Stimulated activated CD8-positive, alpha-beta memory T cell treated with anti-CD3 and anti-CD28 coated beads, Interleukin-2, amount 100 ng/mL, for 1 hour (primary cell): ENCODE data around the gene COMMD4.
"Not testable (repeated sequence)": the region's sequence is repeated elsewhere in the genome, so short reads cannot be mapped to it uniquely, and the experiment has no call there.

Source experiments
- DNase-seq, 2 donors: peaks; one replicate each; pipeline ENCODE4 v3.0.0-alpha.2; 2020; ENCODE audit warnings: low read depth in 2 of 2

COMMD4 gene

DNA sequence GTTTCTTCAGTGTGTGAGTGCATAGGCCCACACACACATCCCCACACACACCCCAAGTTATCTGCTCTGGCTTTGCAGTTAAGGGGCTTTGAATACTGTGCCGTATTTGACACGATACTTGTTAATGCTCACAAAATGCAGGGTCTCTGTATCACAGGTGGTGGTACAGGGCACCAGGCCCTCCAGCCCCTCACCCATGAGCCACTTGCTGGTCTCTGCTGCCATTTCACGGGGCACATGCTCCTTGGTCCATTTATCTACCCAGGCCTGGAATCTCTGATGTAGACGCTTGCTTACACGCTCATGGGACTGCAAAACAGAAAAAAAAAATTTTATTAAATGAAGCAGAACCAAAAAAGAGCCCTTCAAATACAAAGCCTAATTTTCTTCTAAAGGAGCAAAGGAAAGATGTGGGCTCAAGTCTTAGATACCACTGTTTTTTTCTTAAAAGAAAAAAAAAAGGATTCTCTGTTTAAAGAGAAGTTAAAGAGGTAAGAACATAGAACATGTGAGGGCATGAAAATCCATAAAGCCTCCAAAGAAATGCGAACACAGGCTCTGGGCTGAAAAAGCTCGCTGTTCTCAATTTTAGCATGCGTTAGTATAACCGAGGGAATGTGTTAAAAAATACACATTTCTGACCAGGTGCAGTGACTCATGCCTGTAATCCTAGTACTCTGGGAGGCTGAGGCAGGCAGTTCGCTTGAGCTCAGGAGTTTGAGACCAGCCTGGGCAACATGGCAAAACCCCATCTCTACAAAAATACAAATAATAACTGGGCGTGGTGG lies 36.2 kb downstream of the COMMD4 start:
- DNase-seq, result no peak

DNA sequence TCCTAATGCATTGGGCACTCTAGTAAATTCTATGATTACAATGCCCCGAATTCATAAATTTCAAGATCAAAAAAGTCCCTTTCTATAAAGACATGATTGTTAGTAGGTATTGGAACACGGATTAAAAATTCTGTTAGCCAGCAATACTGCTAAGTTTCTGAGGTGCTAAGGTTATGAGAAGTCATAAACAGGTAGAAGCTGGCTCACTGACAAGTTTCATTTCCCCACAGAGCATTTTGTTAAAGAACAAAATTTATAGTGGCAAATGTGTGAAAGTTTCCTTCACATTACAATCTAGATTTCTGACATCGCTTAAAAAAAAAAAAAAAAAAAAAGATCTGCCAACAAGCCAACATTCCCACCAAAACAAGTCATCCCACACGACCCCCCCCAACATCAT lies 44.9 kb downstream of the COMMD4 start:
- DNase-seq, result no peak

DNA sequence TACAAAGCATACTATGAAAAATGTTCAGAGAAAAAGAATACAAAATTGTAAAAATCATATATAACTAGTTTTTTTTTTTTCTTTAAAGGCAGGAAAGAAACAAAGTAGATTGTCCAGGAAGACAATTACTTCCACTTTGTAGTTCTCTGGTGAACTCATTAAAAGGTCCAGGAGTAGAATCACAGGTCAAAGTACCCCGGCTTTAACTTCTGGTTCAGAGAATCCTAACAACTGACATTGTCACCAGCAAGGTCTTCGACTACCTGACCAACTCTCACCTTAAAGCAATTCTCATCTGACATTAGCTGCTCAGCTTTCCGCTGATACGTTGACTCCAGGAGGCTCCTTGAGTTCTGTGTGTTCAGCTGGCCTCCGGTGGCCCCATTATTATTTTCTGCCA lies 48.1 kb downstream of the COMMD4 start:
- DNase-seq, result not testable (repeated sequence)
